HG02610 (cell line): Measurements from ENCODE around the gene C2orf49.
A peak's percentile ranks its signal among the peaks of the same experiment; 100 is the strongest.

Source experiments
- ATAC-seq: cut with Tn5 transposase; IDR thresholded peaks from one replicate; pipeline ENCODE4 v1.9.1; 2021; ENCODE audit warnings: mild to moderate bottlenecking, moderate library complexity; ENCODE audit not compliant: unreplicated experiment

C2orf49 gene

GRCh38 chr2:105337122-105338019, at the start of gene C2orf49:
C2orf49 (plus strand) TSS chr2:105337540; CDS start chr2:105337588, 48 bp downstream.
- ATAC-seq, result peak; percentile 88

GRCh38 chr2:105287692-105288091, 49.6 kb upstream of the C2orf49 start:
- ATAC-seq, result no peak

- ATAC-seq, result no peak
Observed at GRCh38 chr2:105288133-105288532, 49.2 kb upstream of the C2orf49 start.

- ATAC-seq, result no peak
Observed at GRCh38 chr2:105290981-105291660, 46.2 kb upstream of the C2orf49 start.

- ATAC-seq, result no peak
Observed at GRCh38 chr2:105291981-105292380, 45.4 kb upstream of the C2orf49 start.

- no peak for ATAC-seq
Observed at GRCh38 chr2:105294046-105294445, 43.3 kb upstream of the C2orf49 start.

- ATAC-seq, result no peak
Observed at GRCh38 chr2:105294844-105295481, 42.4 kb upstream of the C2orf49 start.

GRCh38 chr2:105296017-105296611, 41.2 kb upstream of the C2orf49 start:
- no peak for ATAC-seq

GRCh38 chr2:105297216-105297615, 40.1 kb upstream of the C2orf49 start:
- ATAC-seq, result no peak

- no peak for ATAC-seq
Observed at GRCh38 chr2:105298017-105298416, 39.3 kb upstream of the C2orf49 start.

- ATAC-seq, result no peak
Observed at GRCh38 chr2:105299290-105299689, 38.0 kb upstream of the C2orf49 start.

- peak; percentile 44 for ATAC-seq
Observed at GRCh38 chr2:105301646-105302045, 35.7 kb upstream of the C2orf49 start.

GRCh38 chr2:105307146-105307545, 30.2 kb upstream of the C2orf49 start:
- ATAC-seq, result no peak

GRCh38 chr2:105307550-105307949, 29.8 kb upstream of the C2orf49 start:
- no peak for ATAC-seq

GRCh38 chr2:105307962-105308361, 29.4 kb upstream of the C2orf49 start:
- ATAC-seq, result no peak

- ATAC-seq, result no peak
Observed at GRCh38 chr2:105308382-105309146, 28.8 kb upstream of the C2orf49 start.

- ATAC-seq, result peak; percentile 50
Observed at GRCh38 chr2:105309147-105309545, 28.2 kb upstream of the C2orf49 start.

GRCh38 chr2:105313877-105314276, 23.5 kb upstream of the C2orf49 start:
- ATAC-seq, result peak; percentile 41

- ATAC-seq, result peak; percentile 84
Observed at GRCh38 chr2:105315314-105315713, 22.0 kb upstream of the C2orf49 start.

- ATAC-seq, result no peak
Observed at GRCh38 chr2:105317937-105318336, 19.4 kb upstream of the C2orf49 start.
